Germinal center (tissue), 1 donor: ENCODE measurements around the gene AIRE.
A peak's percentile ranks its signal among the peaks of the same experiment; 100 is the strongest.
"Not testable (repeated sequence)": the region's sequence is repeated elsewhere in the genome, so short reads cannot be mapped to it uniquely, and the experiment has no call there.

Experiments
- DNase-seq: peaks from one replicate; pipeline ENCODE4 v3.0.0; 2012; ENCODE audit warnings: mixed read lengths, low spot score

The AIRE gene

GRCh38 chr21:44291936-44292811 lies 6.5 kb downstream of the AIRE start:
- DNase-seq, result no peak

DNA sequence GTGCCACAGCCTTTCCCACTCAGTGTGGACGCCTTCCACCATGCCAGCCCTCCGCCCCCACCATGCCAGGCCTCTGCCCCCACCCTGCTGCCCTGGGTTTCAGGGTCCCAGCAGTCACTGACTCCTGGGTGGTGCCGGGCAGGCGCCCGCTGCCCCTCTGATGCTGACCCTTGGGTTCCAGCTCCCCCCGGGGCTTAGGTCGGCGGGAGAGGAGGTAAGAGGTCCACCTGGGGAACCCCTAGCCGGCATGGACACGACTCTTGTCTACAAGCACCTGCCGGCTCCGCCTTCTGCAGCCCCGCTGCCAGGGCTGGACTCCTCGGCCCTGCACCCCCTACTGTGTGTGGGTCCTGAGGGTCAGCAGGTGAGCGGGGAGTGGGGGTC lies 7.1 kb downstream of the AIRE start:
- DNase-seq, result no peak

GRCh38 chr21:44293551-44294231 lies 8.0 kb downstream of the AIRE start:
- DNase-seq, result no peak

DNA sequence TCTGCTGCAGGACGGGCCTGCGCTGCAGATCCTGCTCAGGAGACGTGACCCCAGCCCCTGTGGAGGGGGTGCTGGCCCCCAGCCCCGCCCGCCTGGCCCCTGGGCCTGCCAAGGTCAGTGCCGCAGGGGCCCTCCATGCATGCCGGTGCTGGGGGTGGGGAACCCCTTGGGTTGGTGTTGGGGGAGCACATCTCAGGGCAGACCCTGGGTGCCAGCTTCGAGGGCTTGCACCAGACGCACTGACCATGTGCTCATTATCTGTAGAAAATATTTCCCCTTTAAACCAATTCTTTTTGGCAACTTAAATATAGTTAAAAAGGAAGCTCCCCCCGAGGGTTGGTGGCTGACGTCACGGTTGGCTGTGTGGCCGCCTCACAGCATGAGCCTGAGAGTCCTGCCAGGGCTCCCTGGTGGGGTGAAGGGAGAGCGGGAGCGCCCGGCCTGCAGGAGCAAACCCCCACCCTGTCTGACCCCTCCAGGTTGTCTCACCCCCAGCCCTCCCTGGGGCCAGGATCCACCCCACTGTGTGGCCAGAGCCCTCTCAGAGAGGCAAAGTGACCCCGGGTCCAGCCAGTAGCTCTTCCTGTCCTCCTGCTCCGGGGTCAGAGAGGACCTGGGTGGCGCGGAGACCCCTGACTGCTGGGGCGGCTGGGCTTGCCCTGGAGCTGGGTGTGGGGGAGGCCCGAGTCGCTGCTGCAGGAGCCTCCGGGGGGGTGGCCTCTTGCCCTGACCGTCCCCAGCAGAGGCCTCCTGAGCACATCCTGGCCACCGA lies 8.9 kb downstream of the AIRE start:
- no peak for DNase-seq

DNA sequence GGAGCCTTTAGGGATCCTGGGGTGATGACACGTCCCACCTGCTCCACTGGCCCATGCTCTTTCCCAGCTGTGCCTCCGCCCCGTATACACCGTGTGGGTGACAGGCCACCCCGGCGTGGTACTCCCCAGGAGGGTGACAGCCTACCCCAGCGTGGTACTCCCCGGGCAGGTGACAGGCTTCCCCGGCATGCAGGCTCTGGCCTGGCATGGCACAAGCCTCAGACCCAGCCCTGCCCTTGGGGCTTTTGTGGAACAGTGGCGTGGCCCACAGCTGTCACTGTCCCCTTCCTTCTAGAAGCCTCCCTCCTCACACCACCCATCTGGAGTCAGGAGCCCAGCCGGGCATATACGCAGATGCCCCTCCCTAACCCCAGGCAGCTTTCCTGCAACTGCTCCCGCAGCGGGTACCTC lies 9.5 kb downstream of the AIRE start:
- DNase-seq, result no peak

GRCh38 chr21:44295646-44296045 lies 10.0 kb downstream of the AIRE start:
- DNase-seq, result no peak

DNA sequence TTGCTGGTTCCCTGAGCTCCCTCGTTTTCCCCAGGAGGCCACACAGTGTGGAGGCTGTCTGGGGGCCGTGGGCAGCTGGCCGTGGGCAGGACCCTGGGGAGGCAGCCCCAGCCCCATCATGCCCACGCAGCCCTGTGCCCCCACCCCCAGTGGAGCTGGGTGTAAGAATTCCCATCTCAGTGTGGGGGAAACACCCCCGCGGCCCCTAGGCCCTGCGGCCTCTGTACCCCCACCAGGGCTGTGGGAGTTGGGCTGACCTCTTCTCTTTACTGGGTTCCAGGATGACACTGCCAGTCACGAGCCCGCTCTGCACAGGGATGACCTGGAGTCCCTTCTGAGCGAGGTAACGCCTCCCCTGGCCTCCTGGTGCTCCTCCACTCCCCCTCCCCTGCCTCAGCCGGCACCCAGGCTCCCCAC lies 10.4 kb downstream of the AIRE start:
- no peak for DNase-seq

DNA sequence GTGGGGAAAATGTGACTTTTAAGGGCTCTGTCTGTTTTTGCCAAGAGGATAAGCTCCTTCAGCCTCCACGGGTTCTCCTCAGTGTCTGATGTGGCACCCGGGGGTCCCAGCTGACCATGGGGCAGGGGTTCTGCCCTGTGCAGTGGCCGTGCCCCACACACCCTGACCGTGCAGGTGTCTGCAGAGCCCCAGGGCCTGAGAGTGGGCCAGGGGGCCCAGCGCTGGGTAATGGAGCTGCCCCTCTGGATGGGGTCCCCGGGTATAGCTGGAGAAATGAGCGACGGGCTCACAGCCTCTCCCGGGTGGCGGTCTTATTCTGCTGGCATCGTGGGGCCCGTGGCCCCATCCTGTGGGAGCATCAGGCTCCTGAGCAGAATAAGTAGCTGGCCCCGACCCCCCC lies 11.2 kb downstream of the AIRE start:
- no peak for DNase-seq

GRCh38 chr21:44297525-44298290 lies 12.0 kb downstream of the AIRE start:
- DNase-seq, result peak; percentile 86

DNA sequence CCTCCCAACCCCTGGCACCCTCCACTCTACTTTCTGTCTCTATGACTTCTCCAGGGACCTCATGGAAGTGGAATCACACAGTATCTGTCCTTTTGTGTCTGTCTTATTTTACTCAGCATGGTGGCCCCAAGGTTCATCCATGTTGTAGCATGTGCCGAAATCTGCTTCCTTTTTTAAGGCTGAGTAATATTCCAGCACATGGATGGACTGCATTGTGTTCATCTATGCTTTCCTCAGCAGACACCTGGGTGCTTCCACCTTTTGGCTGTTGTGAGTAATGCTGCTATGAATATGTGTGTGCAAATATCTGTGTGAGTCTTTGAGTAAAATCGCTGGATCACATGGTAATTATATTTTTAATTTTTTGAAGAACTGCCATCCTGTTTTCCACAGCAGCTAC lies 12.6 kb downstream of the AIRE start:
- no peak for DNase-seq

GRCh38 chr21:44299085-44299457 lies 13.4 kb downstream of the AIRE start:
- no peak for DNase-seq

DNA sequence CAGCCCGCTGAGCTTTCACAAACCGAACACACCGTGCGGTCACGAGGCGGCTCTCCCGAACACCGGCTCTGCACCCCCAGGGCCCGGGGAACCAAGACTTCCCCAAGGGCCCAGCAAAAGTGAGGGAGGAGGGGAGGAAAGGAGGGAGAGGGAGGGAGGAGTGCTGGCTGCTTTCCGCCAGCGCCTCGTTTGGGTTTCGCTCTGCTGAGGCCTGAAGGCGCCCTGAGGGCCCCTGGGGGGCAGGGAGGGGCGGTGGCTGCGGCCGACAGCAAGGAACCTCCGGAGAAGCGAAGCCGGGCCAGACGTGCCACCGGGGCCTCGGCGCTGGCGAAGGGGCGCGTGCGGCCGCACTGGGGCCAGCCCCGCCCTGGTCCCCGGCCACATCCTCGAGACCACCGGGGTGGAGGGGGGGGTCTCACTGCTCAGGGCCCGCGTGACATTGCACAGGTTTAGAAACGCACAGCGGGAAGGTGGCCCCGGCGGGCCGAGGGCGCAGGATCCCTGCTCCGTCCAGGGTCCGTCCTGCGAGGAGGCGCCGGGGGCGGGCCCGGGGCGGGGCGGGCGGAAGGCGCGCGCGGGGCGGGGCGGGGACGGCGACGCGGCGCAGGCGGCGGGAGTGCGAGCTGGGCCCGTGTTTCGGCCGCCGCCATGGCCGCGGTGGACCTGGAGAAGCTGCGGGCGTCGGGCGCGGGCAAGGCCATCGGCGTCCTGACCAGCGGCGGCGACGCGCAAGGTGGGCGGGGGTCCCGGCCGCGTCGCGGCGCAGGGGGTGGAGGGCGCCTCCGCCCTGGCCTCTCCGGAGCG lies 14.0 kb downstream of the AIRE start, which contains the start of gene PFKL:
Gene PFKL (plus strand): TSS at position 596 of the 804 bp plus-strand sequence. CDS start 53 bp downstream, at position 649.
- peak; percentile 87 for DNase-seq

GRCh38 chr21:44300262-44300959 lies 14.7 kb downstream of the AIRE start:
- peak; percentile 84 for DNase-seq

DNA sequence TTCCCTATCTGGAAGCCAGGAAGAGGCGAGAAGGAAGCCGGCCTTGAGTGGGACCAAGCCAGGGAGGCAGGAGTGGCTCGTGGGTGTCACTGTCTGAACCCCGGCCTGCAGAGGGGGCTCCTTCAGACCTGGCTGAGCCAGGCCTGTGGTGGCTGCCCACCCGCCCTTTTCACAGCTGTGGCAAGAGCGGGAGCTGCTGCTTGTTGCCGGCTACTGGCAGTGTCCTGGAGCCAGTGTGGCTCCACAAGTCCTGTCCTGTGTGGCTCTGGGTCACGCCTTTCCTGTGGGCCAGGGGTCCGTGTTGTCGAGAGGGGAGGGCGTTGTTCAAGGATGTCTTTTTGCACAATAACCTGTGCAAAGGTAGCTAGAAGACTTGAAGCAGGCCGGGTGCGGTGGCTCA lies 15.5 kb downstream of the AIRE start:
- no peak for DNase-seq

DNA sequence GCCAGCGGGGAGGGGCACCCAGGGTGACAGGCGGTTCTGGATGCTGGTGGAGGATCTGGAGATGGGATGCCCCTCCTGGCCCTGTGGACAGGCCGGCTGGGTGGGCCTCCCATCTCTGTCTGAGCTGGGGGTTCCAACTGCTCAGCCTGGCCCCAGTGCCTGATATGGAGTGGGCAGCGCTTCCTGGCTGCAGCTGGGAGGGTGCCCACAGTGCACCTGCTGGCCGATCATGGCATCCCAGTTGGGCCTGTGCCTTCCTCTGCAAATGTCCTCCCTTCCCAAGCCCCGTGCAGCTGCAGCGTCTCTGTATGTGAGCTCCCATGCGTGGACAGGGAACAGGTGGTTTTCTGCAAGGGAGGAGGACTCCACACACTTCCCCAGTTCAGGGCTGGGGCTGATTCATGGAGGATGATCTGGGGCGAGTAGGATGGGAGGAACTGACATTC lies 16.3 kb downstream of the AIRE start:
- no peak for DNase-seq

DNA sequence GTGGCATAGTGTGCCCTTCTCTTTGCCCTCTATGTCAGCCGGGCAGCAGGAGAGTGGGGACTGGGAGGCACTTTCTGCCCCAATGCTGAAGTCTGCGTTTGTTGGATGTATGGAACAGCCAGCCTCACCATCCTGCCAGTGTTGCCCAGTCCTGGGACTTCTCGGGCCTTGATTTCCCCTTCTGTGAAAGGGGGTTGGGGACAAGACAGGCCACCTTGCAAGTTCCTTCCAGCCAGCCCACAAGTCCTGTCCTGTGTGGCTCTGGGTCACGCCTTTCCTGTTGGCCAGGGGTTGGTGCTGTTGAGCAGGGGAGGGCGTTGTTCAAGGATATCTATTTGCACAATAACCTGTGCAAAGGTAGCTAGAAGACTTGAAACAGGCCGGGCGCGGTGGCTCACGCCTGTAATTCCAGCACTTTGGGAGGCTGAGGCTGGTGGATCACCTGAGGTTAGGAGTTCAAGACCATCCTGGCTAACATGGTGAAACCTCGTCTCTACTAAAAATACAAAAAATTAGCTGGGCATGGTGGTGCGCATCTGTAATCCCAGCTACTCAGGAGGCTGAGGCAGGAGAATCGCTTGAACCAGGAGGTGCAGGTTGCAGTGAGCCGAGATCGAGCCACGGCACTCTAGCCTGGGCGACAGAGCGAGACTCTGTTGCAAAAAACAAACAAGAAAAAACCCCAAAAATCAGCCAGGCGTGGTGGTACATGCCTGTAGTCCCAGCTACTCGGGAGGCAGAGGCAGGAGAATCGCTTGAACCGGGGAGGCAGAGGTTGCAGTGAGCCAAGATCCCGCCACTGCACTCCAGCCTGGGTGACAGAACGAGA lies 17.1 kb downstream of the AIRE start:
- DNase-seq, result not testable (repeated sequence)

GRCh38 chr21:44303490-44303981 lies 17.9 kb downstream of the AIRE start:
- no peak for DNase-seq

GRCh38 chr21:44304011-44304616 lies 18.4 kb downstream of the AIRE start:
- DNase-seq, result no peak

DNA sequence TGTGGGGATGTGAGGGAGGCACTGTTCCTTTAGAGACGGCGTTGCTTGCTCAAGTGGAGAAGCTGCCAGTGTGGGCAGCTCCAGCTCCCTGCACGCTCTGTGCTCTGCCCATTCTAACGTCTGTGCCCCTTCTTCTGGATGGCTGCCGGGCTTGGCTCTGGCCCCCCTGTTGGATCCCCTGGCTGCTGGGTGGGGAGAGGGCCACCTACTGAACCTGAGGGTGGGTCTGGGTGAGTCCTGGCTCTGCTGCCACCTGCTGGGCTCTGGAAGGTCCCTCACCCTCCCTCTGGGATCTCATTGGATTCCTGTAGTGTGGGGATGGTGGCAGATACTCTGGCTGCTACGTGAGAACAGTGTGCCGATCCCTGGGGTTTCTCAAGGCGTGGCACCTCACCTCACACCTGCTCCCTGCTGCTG lies 19.2 kb downstream of the AIRE start:
- DNase-seq, result peak; percentile 66
